ENCODE results near the gene CDK6. TPM values are rescaled to one million over a fixed set of nuclear protein-coding genes. Genes with fewer than 3 reads are reported as not detected.

CDK6 gene
- polyA plus RNA-seq, 1 donor (not counting 4 experiments of a cell fraction or from before 2014, with no cell fraction given): 53.5 TPM

DNA sequence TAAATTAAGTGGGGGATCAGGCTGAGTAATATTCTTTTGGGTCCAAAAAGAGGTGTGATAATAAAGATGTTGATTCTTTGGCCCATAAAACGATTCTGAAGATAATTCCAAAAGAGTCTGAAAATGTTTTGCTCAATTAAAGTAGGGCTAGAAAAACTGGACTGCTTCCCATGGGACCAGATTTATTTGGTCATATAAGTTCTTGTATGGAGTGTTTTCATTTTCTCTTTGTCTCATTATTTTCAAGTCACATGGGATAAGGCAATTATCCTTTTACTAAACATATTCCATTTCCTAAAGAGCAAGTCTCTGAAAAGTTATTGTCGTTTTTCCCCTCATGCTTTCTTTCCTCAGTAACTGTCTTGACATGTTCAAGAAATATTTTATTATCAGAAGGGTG is 41.5 kb downstream of the CDK6 start:
- FAIRE-seq (no peak), DNase-seq (ENCODE audit: low read depth, low spot score) (no peak)
- H3K4me3 ChIP-seq (ENCODE audit: control insufficient read depth in 2 of 3, extremely low read depth in 1 of 3, insufficient read depth in 2 of 3, low read depth in 1 of 3, low read length in 3 of 3): no peak overlapping the region
- no peak overlapping the region for H3K27ac ChIP-seq (ENCODE audit: control insufficient read depth, insufficient read depth, low read length)
- H4K20me1 ChIP-seq (ENCODE audit: control insufficient read depth, extremely low read depth, insufficient read depth, low read length): peaks cover 8% of the 10 kb centered on the region
- H3K9me3 ChIP-seq (ENCODE audit: control insufficient read depth, low read depth, low read length): no peaks in the 10 kb centered on the region
- H3K27me3 ChIP-seq (ENCODE audit: control insufficient read depth, extremely low read depth, insufficient read depth, low read length): no peaks in the 10 kb centered on the region
- peaks cover 33% of the 10 kb centered on the region for H3K4me1 ChIP-seq (ENCODE audit: control insufficient read depth, extremely low read depth, insufficient read depth, low read length)
- dilution Hi-C loops (cut with MboI; ENCODE audit: extremely low pct_ligation_motif_present, low sequenced_read_pairs): no loop called here
- H3K79me2 ChIP-seq (ENCODE audit: control insufficient read depth, insufficient read depth, low read length): peaks cover 99% of the 10 kb centered on the region
- no peak overlapping the region for H2AFZ ChIP-seq (ENCODE audit: control insufficient read depth, low read length)
- TF ChIP-seq EZH2 (IDR thresholded peaks at IDR 0.05; ENCODE audit: low read length): no peak
- no peak for TF ChIP-seq CTCF (optimal IDR thresholded peaks at IDR 0.05 in 1 of 3, IDR thresholded peaks at IDR 0.05 in 1 of 3, conservative IDR thresholded peaks at IDR 0.05 in 1 of 3; ENCODE audit: extremely low read depth in 1 of 3, insufficient read depth in 2 of 3, low read length in 3 of 3)
- H3K9me1 ChIP-seq (ENCODE audit: control insufficient read depth, extremely low read depth, insufficient read depth, low read length): no peaks in the 10 kb centered on the region
- no peak overlapping the region for H3K9ac ChIP-seq (ENCODE audit: control insufficient read depth, extremely low read depth, insufficient read depth, low read length)
- H3K36me3 ChIP-seq (ENCODE audit: control insufficient read depth in 2 of 2, extremely low read depth in 1 of 2, insufficient read depth in 2 of 2, low read length in 2 of 2): peaks cover 1 to 2% of the 10 kb centered on the region in 2 experiments
- H3K4me2 ChIP-seq (ENCODE audit: control insufficient read depth, extremely low read depth, insufficient read depth, low read depth, low read length): no peak overlapping the region

- no peaks in the 10 kb centered on the region for H3K9me1 ChIP-seq (ENCODE audit: control insufficient read depth, extremely low read depth, insufficient read depth, low read length)
- TF ChIP-seq EZH2 (IDR thresholded peaks at IDR 0.05; ENCODE audit: low read length) (no peak), CTCF (optimal IDR thresholded peaks at IDR 0.05 in 1 of 3, IDR thresholded peaks at IDR 0.05 in 1 of 3, conservative IDR thresholded peaks at IDR 0.05 in 1 of 3; ENCODE audit: extremely low read depth in 1 of 3, insufficient read depth in 2 of 3, low read length in 3 of 3) (no peak)
- dilution Hi-C loops (cut with MboI; ENCODE audit: extremely low pct_ligation_motif_present, low sequenced_read_pairs): no loop called here
- H4K20me1 ChIP-seq (ENCODE audit: control insufficient read depth, extremely low read depth, insufficient read depth, low read length): peaks cover 10% of the 10 kb centered on the region
- peaks cover 99% of the 10 kb centered on the region for H3K79me2 ChIP-seq (ENCODE audit: control insufficient read depth, insufficient read depth, low read length)
- peaks cover 33% of the 10 kb centered on the region for H3K4me1 ChIP-seq (ENCODE audit: control insufficient read depth, extremely low read depth, insufficient read depth, low read length)
- FAIRE-seq (no peak), DNase-seq (ENCODE audit: low read depth, low spot score) (no peak)
- no peak overlapping the region for H3K9ac ChIP-seq (ENCODE audit: control insufficient read depth, extremely low read depth, insufficient read depth, low read length)
- H3K4me2 ChIP-seq (ENCODE audit: control insufficient read depth, extremely low read depth, insufficient read depth, low read depth, low read length): no peak overlapping the region
- H2AFZ ChIP-seq (ENCODE audit: control insufficient read depth, low read length): no peak overlapping the region
- peaks cover 1 to 3% of the 10 kb centered on the region in 2 experiments for H3K36me3 ChIP-seq (ENCODE audit: control insufficient read depth in 2 of 2, extremely low read depth in 1 of 2, insufficient read depth in 2 of 2, low read length in 2 of 2)
- H3K27ac ChIP-seq (ENCODE audit: control insufficient read depth, insufficient read depth, low read length): no peak overlapping the region
- H3K27me3 ChIP-seq (ENCODE audit: control insufficient read depth, extremely low read depth, insufficient read depth, low read length): no peaks in the 10 kb centered on the region
- no peaks in the 10 kb centered on the region for H3K9me3 ChIP-seq (ENCODE audit: control insufficient read depth, low read depth, low read length)
- no peak overlapping the region for H3K4me3 ChIP-seq (ENCODE audit: control insufficient read depth in 2 of 3, extremely low read depth in 1 of 3, insufficient read depth in 2 of 3, low read depth in 1 of 3, low read length in 3 of 3)
These were observed 42.0 kb downstream of the CDK6 start for GRCh38 chr7:92794391-92794790.

Data from keratinocyte (primary cell).